Measurements from ENCODE around the gene VSTM4.

GRCh38 chr10:49162063-49162462, 46.7 kb upstream of the VSTM4 start:
- TF ChIP-seq POLR2A (IDR thresholded peaks at IDR 0.05; ENCODE audit: extremely low read depth, insufficient read length) = no peak
- TF ChIP-seq CTCF (IDR thresholded peaks at IDR 0.05; ENCODE audit: low read depth, low read length) = no peak

Measured in NB4 (cell line).